Mucosa of descending colon (tissue), 3 donors: ENCODE data around the gene CRIP2. TPM values are rescaled to one million over a fixed set of nuclear protein-coding genes. Genes with fewer than 3 reads are reported as not detected.
A peak's percentile ranks its signal among the peaks of the same experiment; 100 is the strongest.

ENCODE experiments used
- ATAC-seq: fragments of 200-7000 bp; cut with Tn5 transposase; one replicate; pipeline ENCODE4 v1.9.1; 2020; ENCODE audit warnings: mild to moderate bottlenecking, moderate library complexity
- DNase-seq, 3 donors: peaks; one replicate each; pipeline ENCODE4 v3.0.0-alpha.2; 2020
- H3K36me3 ChIP-seq: fragments of 200-600 bp; one replicate; pipeline ENCODE4 v1.8.0; 2021; ENCODE audit warnings: low read depth, mild to moderate bottlenecking
- H3K4me1 ChIP-seq: fragments of 200-600 bp; one replicate; pipeline ENCODE4 v1.8.0; 2021; ENCODE audit warnings: low read depth, mild to moderate bottlenecking
- H3K4me3 ChIP-seq: fragments of 200-600 bp; one replicate; pipeline ENCODE4 v1.8.0; 2021; ENCODE audit warnings: mild to moderate bottlenecking
- H3K9me3 ChIP-seq: fragments of 200-600 bp; one replicate; pipeline ENCODE4 v1.8.0; 2021; ENCODE audit warnings: mild to moderate bottlenecking
- intact Hi-C, 2 donors: fragments of 100-400 bp; cut with DNase I in 1 of 2; cut with micrococcal nuclease in 1 of 2; formaldehyde crosslinking; loops; one replicate each; pipeline versions ENCODE4 v1.11.0 to v1.11.1; 2022; cut with DNase I, micrococcal nuclease
- total RNA-seq, 3 donors: library from RNA; stranded (reverse); fragmentation: NEBNext Ultra II Directional in 2 of 3; extraction: Animal tissue kit (Norgen Biotek cat#: 25700) in 2 of 3; gene quantifications; one replicate each; pipeline versions ENCODE4 v1.2.1 to v1.2.4, GENCODE V29; 2021 to 2023
- TF ChIP-seq, protein P1 (sequence below): fragments of 200-600 bp; IDR thresholded peaks from one replicate; pipeline ENCODE4 v1.8.0; 2022; ENCODE audit warnings: antibody characterized with exemption, mild to moderate bottlenecking
- donor health status: DM: no; HTN: no; CAD: no; lungs with moderate emphysema.
- donor health status: DM: no; HTN: no; CAD: no.
- donor health status: DM: no; HTN: yes; CAD: no.

CRIP2 gene
- total RNA-seq, 3 donors from 2014 or later = 10.0 to 41.6 (median 23.5) TPM

DNA sequence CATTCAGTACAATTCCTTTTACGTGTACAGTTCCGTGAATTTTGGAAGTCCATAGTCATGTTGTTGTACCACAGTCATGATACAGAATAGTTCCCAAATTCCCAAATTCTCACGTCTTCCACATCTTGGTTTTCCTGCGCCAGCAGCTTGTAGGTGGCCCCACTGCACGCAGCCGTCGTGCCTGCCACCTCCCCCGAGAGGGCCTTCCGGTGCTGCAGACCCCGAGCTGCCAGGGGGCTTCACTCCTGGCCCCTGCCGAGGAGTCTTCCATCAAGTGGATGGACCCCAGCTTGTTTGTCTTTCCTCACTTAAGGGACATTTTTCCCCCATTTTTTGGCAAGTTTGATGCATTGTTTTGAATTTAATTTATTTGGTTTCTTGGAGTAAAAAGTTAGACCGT lies 38.2 kb upstream of the CRIP2 start:
- DNase-seq (no peak), ATAC-seq (no peak)
- TF ChIP-seq, protein P1, sequence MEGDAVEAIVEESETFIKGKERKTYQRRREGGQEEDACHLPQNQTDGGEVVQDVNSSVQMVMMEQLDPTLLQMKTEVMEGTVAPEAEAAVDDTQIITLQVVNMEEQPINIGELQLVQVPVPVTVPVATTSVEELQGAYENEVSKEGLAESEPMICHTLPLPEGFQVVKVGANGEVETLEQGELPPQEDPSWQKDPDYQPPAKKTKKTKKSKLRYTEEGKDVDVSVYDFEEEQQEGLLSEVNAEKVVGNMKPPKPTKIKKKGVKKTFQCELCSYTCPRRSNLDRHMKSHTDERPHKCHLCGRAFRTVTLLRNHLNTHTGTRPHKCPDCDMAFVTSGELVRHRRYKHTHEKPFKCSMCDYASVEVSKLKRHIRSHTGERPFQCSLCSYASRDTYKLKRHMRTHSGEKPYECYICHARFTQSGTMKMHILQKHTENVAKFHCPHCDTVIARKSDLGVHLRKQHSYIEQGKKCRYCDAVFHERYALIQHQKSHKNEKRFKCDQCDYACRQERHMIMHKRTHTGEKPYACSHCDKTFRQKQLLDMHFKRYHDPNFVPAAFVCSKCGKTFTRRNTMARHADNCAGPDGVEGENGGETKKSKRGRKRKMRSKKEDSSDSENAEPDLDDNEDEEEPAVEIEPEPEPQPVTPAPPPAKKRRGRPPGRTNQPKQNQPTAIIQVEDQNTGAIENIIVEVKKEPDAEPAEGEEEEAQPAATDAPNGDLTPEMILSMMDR = no peak
- Histone ChIP-seq H3K36me3 (no peaks in the 10 kb centered on the region), H3K4me3 (no peak overlapping the region), H3K9me3 (no peaks in the 10 kb centered on the region), H3K4me1 (no peaks in the 10 kb centered on the region)
- intact Hi-C loops = no loop called here

GRCh38 chr14:105436891-105437722 lies 37.5 kb upstream of the CRIP2 start:
- intact Hi-C loops = no loop called here
- ATAC-seq (peak; percentile 94), DNase-seq (peak; percentile 48 to 72 (median 56))
- TF ChIP-seq, protein P1 = no peak
- Histone ChIP-seq H3K4me1 (no peaks in the 10 kb centered on the region), H3K4me3 (no peak overlapping the region), H3K9me3 (no peaks in the 10 kb centered on the region), H3K36me3 (no peaks in the 10 kb centered on the region)

DNA sequence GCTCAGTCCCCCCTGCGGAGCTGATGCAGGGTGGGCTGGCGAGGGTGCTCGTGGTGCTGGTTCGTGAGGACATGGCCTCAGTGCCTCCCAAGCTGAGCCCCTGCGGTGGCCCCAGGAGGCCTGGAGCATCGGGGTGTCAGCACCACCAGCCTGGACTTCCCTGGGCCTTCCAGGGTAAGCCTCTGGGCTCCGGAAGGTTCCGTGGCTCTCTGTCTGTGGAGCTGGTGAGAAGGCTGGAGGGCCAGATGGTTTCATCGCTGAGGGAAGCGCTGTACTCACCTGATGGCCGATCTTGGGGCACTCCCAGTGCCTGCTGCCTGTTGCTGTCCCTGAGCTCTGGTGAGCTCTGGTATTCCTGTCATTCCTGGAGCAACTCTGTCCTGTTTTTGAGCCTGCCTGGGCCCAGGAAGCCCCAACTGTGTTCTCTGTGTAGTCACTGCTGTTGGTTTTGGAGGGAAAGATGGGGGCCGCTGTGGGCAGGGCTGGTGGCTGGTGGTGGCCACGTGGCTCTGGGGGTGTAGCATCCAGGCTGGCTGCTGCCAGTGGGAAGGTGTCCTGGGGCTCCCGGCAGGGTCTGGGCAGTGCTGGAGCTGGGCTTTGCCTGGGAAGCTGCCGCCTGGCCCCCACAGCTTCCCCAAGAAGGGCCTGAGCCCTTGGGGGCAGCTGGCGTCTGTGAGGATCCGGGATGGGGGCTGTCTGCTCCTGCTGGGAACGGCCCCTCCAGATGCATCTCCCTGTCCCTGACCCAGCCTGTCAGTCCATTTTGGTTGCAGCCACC lies 36.7 kb upstream of the CRIP2 start:
- no peak overlapping the region for H3K4me3 ChIP-seq
- H3K36me3 ChIP-seq = no peaks in the 10 kb centered on the region
- intact Hi-C loops = no loop called here
- ATAC-seq (no peak), DNase-seq (peak in 1 of 3 donors; percentile 27)
- no peaks in the 10 kb centered on the region for H3K9me3 ChIP-seq
- no peaks in the 10 kb centered on the region for H3K4me1 ChIP-seq
- TF ChIP-seq, protein P1 = no peak

DNA sequence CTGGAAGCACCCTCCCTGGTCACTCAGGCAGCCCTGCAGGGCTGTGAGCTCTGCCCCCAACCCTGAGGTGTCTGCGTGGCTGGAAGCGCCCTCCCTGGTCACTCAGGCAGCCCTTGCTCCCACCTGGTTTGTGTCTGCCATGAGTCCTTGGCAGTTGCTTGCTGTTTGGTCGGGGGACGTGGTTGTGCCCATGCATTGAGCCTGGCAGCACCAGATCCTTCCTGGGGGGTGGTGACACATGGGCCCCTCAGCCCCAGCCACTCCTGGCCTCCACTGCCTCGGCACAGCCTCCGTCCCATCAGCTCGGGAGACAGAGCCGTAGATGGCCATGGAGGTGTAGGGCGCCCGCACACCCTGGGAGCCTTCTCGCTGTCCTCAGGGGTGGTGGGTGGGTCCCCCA lies 35.4 kb upstream of the CRIP2 start:
- H3K4me3 ChIP-seq = no peak overlapping the region
- no peaks in the 10 kb centered on the region for H3K9me3 ChIP-seq
- intact Hi-C loops = no loop called here
- no peaks in the 10 kb centered on the region for H3K4me1 ChIP-seq
- DNase-seq (peak in 1 of 3 donors; percentile 34), ATAC-seq (no peak)
- H3K36me3 ChIP-seq = no peaks in the 10 kb centered on the region
- TF ChIP-seq, protein P1 = no peak

DNA sequence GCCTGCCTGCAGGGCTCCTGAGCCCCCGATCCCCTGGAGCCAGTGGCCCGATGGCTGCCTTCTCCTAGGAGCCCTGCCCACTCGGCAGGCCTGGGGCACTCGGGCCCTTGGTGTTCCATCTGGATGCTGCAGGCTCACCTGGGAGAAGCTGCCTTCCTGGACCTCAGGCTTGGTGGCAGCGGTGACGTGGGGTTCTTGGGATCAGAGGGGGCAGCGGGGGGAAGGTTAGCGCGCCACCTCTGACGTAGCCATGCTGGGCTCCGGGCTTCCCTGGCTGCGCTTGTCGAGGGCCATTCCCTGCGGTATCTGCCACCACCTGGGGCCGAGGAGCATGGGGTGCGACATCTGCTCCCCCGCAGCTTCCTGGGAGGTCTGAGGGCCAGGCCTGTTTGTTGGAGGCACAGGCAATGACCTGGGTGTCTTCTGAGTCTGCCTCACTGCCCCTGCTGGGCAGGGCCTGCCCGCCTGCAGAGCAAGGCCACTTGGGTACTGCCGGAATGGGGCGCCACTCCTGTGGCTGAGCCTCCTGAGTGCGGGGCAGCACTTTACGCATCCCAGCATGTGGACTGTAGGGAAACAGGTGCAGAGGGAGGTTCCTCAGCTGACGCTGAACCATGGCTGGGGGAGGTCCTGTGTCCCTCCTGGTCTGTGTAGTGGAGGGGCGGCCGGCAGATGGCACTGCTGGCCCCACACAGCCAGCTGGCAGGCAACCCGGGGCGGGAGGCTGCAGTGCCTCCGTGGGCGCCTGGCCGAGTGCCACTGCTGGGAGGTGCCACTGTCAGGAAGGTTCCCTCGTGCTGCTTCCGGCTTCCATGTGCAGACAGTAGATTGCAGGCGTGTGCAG lies 34.7 kb upstream of the CRIP2 start:
- intact Hi-C loops = loop anchor here in 1 of 2 donors (10.0 kb wide), 1 partner anchor 85 kb away; the partner anchor contains the start of gene TMEM121
- H3K4me1 ChIP-seq = no peaks in the 10 kb centered on the region
- ATAC-seq = no peak
- DNase-seq = peak in 1 of 3 donors; percentile 39
- TF ChIP-seq, protein P1 = no peak
- H3K4me3 ChIP-seq = no peak overlapping the region
- H3K9me3 ChIP-seq = no peaks in the 10 kb centered on the region
- no peaks in the 10 kb centered on the region for H3K36me3 ChIP-seq
